PC-9 (cell line): ENCODE data around the gene DNAJB8.

Experiments
- EZH2 ChIP-seq: fragments of 200-600 bp; sonication (generic); IDR thresholded peaks from 2 replicates; pipeline ENCODE4 v1.8.0; 2017; ENCODE audit warnings: antibody characterized with exemption, low read depth
- TF ChIP-seq, protein P1 (sequence below): fragments of 200-600 bp; sonication (generic); conservative IDR thresholded peaks from 2 replicates; pipeline ENCODE4 v1.6.1; 2017; ENCODE audit warnings: mixed run types, antibody characterized with exemption, mild to moderate bottlenecking, moderate library complexity

DNA sequence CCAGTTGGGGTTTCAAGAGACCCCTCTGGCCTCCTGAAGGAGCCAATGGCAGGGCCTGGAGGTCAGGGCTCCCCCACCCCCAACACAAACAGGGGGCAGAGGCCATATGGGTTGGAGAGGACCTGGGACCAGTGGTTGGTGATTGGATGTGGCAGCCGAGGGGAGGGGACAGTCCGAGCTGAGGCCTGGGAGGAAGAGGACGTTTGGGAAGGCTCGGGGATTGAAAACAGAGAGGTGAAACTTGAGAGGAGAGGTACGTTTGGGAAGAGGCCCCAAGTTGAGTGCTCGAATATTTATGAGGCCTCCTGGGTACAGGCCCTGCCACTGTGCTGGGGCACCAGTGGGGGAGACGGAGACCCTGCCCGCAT lies 53.7 kb downstream of the DNAJB8 start:
- TF ChIP-seq, protein P1, sequence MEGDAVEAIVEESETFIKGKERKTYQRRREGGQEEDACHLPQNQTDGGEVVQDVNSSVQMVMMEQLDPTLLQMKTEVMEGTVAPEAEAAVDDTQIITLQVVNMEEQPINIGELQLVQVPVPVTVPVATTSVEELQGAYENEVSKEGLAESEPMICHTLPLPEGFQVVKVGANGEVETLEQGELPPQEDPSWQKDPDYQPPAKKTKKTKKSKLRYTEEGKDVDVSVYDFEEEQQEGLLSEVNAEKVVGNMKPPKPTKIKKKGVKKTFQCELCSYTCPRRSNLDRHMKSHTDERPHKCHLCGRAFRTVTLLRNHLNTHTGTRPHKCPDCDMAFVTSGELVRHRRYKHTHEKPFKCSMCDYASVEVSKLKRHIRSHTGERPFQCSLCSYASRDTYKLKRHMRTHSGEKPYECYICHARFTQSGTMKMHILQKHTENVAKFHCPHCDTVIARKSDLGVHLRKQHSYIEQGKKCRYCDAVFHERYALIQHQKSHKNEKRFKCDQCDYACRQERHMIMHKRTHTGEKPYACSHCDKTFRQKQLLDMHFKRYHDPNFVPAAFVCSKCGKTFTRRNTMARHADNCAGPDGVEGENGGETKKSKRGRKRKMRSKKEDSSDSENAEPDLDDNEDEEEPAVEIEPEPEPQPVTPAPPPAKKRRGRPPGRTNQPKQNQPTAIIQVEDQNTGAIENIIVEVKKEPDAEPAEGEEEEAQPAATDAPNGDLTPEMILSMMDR = no peak
- no peak for TF ChIP-seq EZH2
